Keratinocyte (primary cell): ENCODE results near the gene EZH1. TPM values are rescaled to one million over a fixed set of nuclear protein-coding genes. Genes with fewer than 3 reads are reported as not detected.

ENCODE experiments used
- DNase-seq: peaks from one replicate; pipeline ENCODE4 v3.0.0-alpha.2; 2011; ENCODE audit warnings: low read depth, missing footprints, low spot score
- FAIRE-seq: peaks from 2 replicates; lab custom pipeline; 2011; peaks lifted over from hg19 to GRCh38; lab: Jason Lieb, UNC
- H2AFZ ChIP-seq: 2 replicates; pipeline ENCODE4 v1.6.0; 2012; ENCODE audit warnings: low read length, control low read depth, inconsistent platforms; ENCODE audit not compliant: control insufficient read depth
- H3K27ac ChIP-seq: 2 replicates; pipeline ENCODE4 v1.5.1; 2011; ENCODE audit warnings: low read length; ENCODE audit not compliant: control insufficient read depth, insufficient read depth
- H3K27me3 ChIP-seq: 3 replicates; pipeline ENCODE4 v1.6.0; 2011; ENCODE audit warnings: low read length; ENCODE audit not compliant: control insufficient read depth, insufficient read depth; ENCODE audit errors: extremely low read depth
- H3K36me3 ChIP-seq, 2 experiments: 2 replicates in 1 of 2; 3 replicates in 1 of 2; pipeline ENCODE4 v1.5.1; 2011; ENCODE audit warnings: low read length in 2 of 2, mild to moderate bottlenecking in 1 of 2; ENCODE audit not compliant: control insufficient read depth in 2 of 2, insufficient read depth in 2 of 2; ENCODE audit errors: extremely low read depth in 1 of 2
- H3K4me1 ChIP-seq: 3 replicates; pipeline ENCODE4 v1.5.1; 2011; ENCODE audit warnings: low read length; ENCODE audit not compliant: control insufficient read depth, insufficient read depth; ENCODE audit errors: extremely low read depth
- H3K4me2 ChIP-seq: 3 replicates; pipeline ENCODE4 v1.6.0; 2011; ENCODE audit warnings: low read depth, low read length; ENCODE audit not compliant: control insufficient read depth, insufficient read depth; ENCODE audit errors: extremely low read depth
- H3K4me3 ChIP-seq, 3 experiments: fragments of 200-600 bp in 1 of 3; sonication (generic) in 1 of 3; 2 replicates in 2 of 3; 3 replicates in 1 of 3; pipeline ENCODE4 v1.5.1; 2011 to 2016; ENCODE audit warnings: low read length in 3 of 3, mild to moderate bottlenecking in 3 of 3, control low read depth in 2 of 3, inconsistent platforms in 1 of 3, low read depth in 1 of 3, mixed read lengths in 1 of 3, mixed run types in 1 of 3, moderate library complexity in 1 of 3; ENCODE audit not compliant: control insufficient read depth in 2 of 3, insufficient read depth in 2 of 3; ENCODE audit errors: extremely low read depth in 1 of 3
- H3K79me2 ChIP-seq: 2 replicates; pipeline ENCODE4 v1.6.0; 2012; ENCODE audit warnings: low read length; ENCODE audit not compliant: control insufficient read depth, insufficient read depth
- H3K9ac ChIP-seq: 3 replicates; pipeline ENCODE4 v1.6.0; 2011; ENCODE audit warnings: low read length; ENCODE audit not compliant: control insufficient read depth, insufficient read depth; ENCODE audit errors: extremely low read depth
- H3K9me1 ChIP-seq: 3 replicates; pipeline ENCODE4 v1.6.0; 2011; ENCODE audit warnings: low read length; ENCODE audit not compliant: control insufficient read depth, insufficient read depth; ENCODE audit errors: extremely low read depth
- H3K9me3 ChIP-seq: 2 replicates; pipeline ENCODE4 v1.5.1; 2012; ENCODE audit warnings: low read depth, low read length; ENCODE audit not compliant: control insufficient read depth
- H4K20me1 ChIP-seq: 3 replicates; pipeline ENCODE4 v1.6.0; 2011; ENCODE audit warnings: low read length; ENCODE audit not compliant: control insufficient read depth, insufficient read depth; ENCODE audit errors: extremely low read depth
- EZH2 ChIP-seq: IDR thresholded peaks from one replicate; pipeline ENCODE4 v1.6.1; 2012; ENCODE audit warnings: inconsistent platforms, mild to moderate bottlenecking, low read length, moderate library complexity
- dilution Hi-C: fragments of 300-500 bp; cut with MboI; formaldehyde crosslinking; loops from one replicate; pipeline ENCODE4 v1.7.0; 2020; ENCODE audit warnings: low sequenced_read_pairs; ENCODE audit not compliant: extremely low pct_ligation_motif_present
- polyA plus RNA-seq, 5 experiments: library from polyadenylated mRNA; depleted of rRNA in 3 of 5; stranded (reverse) in 3 of 5; stranded (forward) in 1 of 5; unstranded in 1 of 5; fragments of >200 nt; gene quantifications; 1 replicate in 1 of 5; 2 replicates in 3 of 5; 3 replicates in 1 of 5; pipeline versions ENCODE4 v1.2.1 to v1.2.3, GENCODE V29; 2011 to 2012; ENCODE audit warnings: missing spikeins in 2 of 5, low read depth in 1 of 5, low replicate concordance in 1 of 5
- TF ChIP-seq, protein P1 (sequence below), 3 experiments: IDR thresholded peaks in 1 of 3; conservative IDR thresholded peaks in 1 of 3; optimal IDR thresholded peaks in 1 of 3; 2 replicates in 2 of 3; 3 replicates in 1 of 3; pipeline versions ENCODE3 to v1.5.1; 2011; ENCODE audit warnings: low read length in 3 of 3, mild to moderate bottlenecking in 3 of 3, moderate library complexity in 2 of 3, control low read depth in 1 of 3, inconsistent platforms in 1 of 3; ENCODE audit not compliant: insufficient read depth in 2 of 3; ENCODE audit errors: extremely low read depth in 1 of 3

The EZH1 gene
- polyA plus RNA-seq, 1 donor (not counting 4 experiments of a cell fraction or from before 2014, with no cell fraction given): 18.3 TPM

DNA sequence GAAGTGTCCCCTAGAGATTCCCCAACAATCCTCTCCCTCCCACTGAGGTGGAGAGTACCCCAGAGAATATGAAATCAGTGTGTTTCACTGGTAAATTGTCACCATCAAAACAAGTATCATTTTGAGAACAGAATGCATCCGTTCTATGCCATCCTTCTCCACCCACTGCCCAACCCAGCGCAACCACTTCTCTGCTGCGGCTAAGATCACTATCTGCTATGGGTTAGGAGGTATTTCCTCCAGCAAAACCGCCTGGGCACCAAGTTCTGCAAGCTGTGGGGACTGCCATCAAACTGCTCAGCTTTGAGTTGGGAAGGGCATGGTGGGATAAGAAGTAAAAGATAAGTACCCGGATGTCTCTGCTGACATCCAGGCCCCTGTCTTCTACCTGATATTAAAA lies 38.1 kb downstream of the EZH1 start:
- Histone ChIP-seq H3K36me3 (peaks cover 39 to 53% of the 10 kb centered on the region in 2 experiments), H3K4me2 (no peak overlapping the region), H3K79me2 (no peaks in the 10 kb centered on the region), H2AFZ (no peak overlapping the region), H3K4me3 (no peak overlapping the region), H3K4me1 (no peaks in the 10 kb centered on the region), H3K27ac (no peak overlapping the region), H3K27me3 (no peaks in the 10 kb centered on the region), H3K9me1 (no peaks in the 10 kb centered on the region), H3K9ac (no peak overlapping the region), H4K20me1 (no peaks in the 10 kb centered on the region), H3K9me3 (no peaks in the 10 kb centered on the region)
- no peak for DNase-seq
- TF ChIP-seq EZH2: no peak
- TF ChIP-seq, protein P1, sequence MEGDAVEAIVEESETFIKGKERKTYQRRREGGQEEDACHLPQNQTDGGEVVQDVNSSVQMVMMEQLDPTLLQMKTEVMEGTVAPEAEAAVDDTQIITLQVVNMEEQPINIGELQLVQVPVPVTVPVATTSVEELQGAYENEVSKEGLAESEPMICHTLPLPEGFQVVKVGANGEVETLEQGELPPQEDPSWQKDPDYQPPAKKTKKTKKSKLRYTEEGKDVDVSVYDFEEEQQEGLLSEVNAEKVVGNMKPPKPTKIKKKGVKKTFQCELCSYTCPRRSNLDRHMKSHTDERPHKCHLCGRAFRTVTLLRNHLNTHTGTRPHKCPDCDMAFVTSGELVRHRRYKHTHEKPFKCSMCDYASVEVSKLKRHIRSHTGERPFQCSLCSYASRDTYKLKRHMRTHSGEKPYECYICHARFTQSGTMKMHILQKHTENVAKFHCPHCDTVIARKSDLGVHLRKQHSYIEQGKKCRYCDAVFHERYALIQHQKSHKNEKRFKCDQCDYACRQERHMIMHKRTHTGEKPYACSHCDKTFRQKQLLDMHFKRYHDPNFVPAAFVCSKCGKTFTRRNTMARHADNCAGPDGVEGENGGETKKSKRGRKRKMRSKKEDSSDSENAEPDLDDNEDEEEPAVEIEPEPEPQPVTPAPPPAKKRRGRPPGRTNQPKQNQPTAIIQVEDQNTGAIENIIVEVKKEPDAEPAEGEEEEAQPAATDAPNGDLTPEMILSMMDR (optimal IDR thresholded peaks at IDR 0.05 in 1 of 3, IDR thresholded peaks at IDR 0.05 in 1 of 3, conservative IDR thresholded peaks at IDR 0.05 in 1 of 3; ENCODE audit: extremely low read depth in 1 of 3, insufficient read depth in 2 of 3, low read length in 3 of 3): no peak
- no peak for FAIRE-seq
- dilution Hi-C loops: no loop called here

DNA sequence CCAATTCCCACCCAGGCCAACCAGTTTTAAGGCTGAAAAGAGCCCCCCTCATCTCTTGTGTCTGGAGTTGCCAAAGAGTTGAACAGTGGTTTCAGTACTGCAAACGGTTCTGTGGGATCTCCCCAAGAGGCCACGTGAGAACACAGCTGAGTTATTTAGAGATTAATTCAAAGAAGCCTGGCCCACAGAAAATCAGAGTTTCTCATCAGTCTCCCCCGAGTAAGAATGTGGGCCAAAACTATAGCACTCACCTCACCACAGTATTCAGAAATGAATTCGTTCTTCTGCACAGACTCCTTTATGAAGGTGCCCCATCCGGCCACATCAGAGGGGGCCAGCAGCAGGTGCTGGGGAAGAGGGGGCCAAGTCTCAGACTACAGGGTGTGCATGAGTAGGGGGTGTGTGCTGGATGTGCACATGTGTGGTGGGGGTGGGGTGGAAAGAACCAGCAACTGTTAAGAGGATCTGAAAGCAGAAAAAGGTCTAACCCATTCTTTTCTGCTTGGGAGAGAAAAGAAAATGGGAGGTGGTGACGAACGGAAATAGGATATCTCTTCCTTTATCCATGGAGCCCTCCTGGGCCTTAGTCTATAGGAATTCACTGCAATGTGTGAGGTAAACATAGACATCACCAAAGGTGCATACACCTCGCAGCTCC lies 39.9 kb downstream of the EZH1 start:
- Histone ChIP-seq H3K9ac (no peak overlapping the region), H3K27ac (no peak overlapping the region), H2AFZ (no peak overlapping the region), H3K4me3 (no peak overlapping the region), H3K9me3 (no peaks in the 10 kb centered on the region), H4K20me1 (no peaks in the 10 kb centered on the region), H3K79me2 (no peaks in the 10 kb centered on the region), H3K4me1 (no peaks in the 10 kb centered on the region), H3K27me3 (no peaks in the 10 kb centered on the region), H3K4me2 (no peak overlapping the region), H3K36me3 (peaks cover 34 to 52% of the 10 kb centered on the region in 2 experiments), H3K9me1 (no peaks in the 10 kb centered on the region)
- DNase-seq (no peak), FAIRE-seq (no peak)
- no peak for TF ChIP-seq EZH2
- TF ChIP-seq, protein P1 (optimal IDR thresholded peaks at IDR 0.05 in 1 of 3, IDR thresholded peaks at IDR 0.05 in 1 of 3, conservative IDR thresholded peaks at IDR 0.05 in 1 of 3; ENCODE audit: extremely low read depth in 1 of 3, insufficient read depth in 2 of 3, low read length in 3 of 3): no peak
- dilution Hi-C loops: no loop called here
